HG02885 (cell line): ENCODE results near the gene DEFB129.
"Not testable (repeated sequence)": the region's sequence is repeated elsewhere in the genome, so short reads cannot be mapped to it uniquely, and the experiment has no call there.

ENCODE experiments used
- ATAC-seq: cut with Tn5 transposase; IDR thresholded peaks from one replicate; pipeline ENCODE4 v1.9.1; 2021; ENCODE audit warnings: mild to moderate bottlenecking; ENCODE audit not compliant: unreplicated experiment, poor library complexity

The DEFB129 gene

GRCh38 chr20:251354-251753 lies 24.3 kb downstream of the DEFB129 start:
- ATAC-seq, result no peak

GRCh38 chr20:252801-253200 lies 25.7 kb downstream of the DEFB129 start:
- no peak for ATAC-seq

- not testable (repeated sequence) for ATAC-seq
Observed at GRCh38 chr20:253447-253846, 26.4 kb downstream of the DEFB129 start.

- ATAC-seq, result no peak
Observed at GRCh38 chr20:257419-257818, 30.4 kb downstream of the DEFB129 start, which contains the start of gene DEFB132. Gene DEFB132, plus strand, starts transcription at chr20:257724. Its CDS starts 55 bp downstream, at chr20:257779.

- ATAC-seq, result no peak
Observed at GRCh38 chr20:258269-258858, 31.3 kb downstream of the DEFB129 start.

- no peak for ATAC-seq
Observed at GRCh38 chr20:258963-259362, 31.9 kb downstream of the DEFB129 start.

GRCh38 chr20:259981-260380 lies 32.9 kb downstream of the DEFB129 start:
- ATAC-seq, result no peak

GRCh38 chr20:263701-264100 lies 36.6 kb downstream of the DEFB129 start:
- ATAC-seq, result no peak

GRCh38 chr20:266596-267562 lies 39.8 kb downstream of the DEFB129 start:
- peak; percentile 97 for ATAC-seq

GRCh38 chr20:270517-270916 lies 43.5 kb downstream of the DEFB129 start:
- no peak for ATAC-seq

- no peak for ATAC-seq
Observed at GRCh38 chr20:271069-271468, 44.0 kb downstream of the DEFB129 start.

- no peak for ATAC-seq
Observed at GRCh38 chr20:271528-271927, 44.5 kb downstream of the DEFB129 start.

GRCh38 chr20:272718-273117 lies 45.7 kb downstream of the DEFB129 start:
- ATAC-seq, result no peak

- ATAC-seq, result no peak
Observed at GRCh38 chr20:273884-274283, 46.8 kb downstream of the DEFB129 start.

GRCh38 chr20:275791-276190 lies 48.7 kb downstream of the DEFB129 start:
- ATAC-seq, result no peak

GRCh38 chr20:276620-277495 lies 49.8 kb downstream of the DEFB129 start:
- no peak for ATAC-seq

GRCh38 chr20:277496-277781 lies 50.4 kb downstream of the DEFB129 start:
- no peak for ATAC-seq

- no peak for ATAC-seq
Observed at GRCh38 chr20:278181-278580, 51.1 kb downstream of the DEFB129 start.

GRCh38 chr20:278607-279571 lies 51.8 kb downstream of the DEFB129 start:
- ATAC-seq, result no peak
